Measurements from ENCODE around the gene HSPB7. TPM values are rescaled to one million over a fixed set of nuclear protein-coding genes. Genes with fewer than 3 reads are reported as not detected.

HSPB7 gene
- total RNA-seq, 1 donor from 2014 or later, result 191 TPM

- intact Hi-C loops (cut with DNase I), result no loop called here
- Histone ChIP-seq H3K27ac (no peak overlapping the region), H3K36me3 (no peaks in the 10 kb centered on the region), H3K9me3 (no peaks in the 10 kb centered on the region), H3K27me3 (no peaks in the 10 kb centered on the region), H3K4me1 (peaks cover 0 to 8% of the 10 kb centered on the region in 2 donors), H3K4me3 (no peak overlapping the region)
- no peak for DNase-seq (ENCODE audit: low spot score in 2 of 2)
- no peak for TF ChIP-seq CTCF (IDR thresholded peaks at IDR 0.05)
Observed at GRCh38 chr1:16050328-16050727, 32.5 kb upstream of the HSPB7 start.

GRCh38 chr1:16048573-16049189, 30.8 kb upstream of the HSPB7 start:
- no peak overlapping the region for H3K27ac ChIP-seq
- intact Hi-C loops (cut with DNase I), result no loop called here
- peak in 1 of 3 experiments; percentile 7 for TF ChIP-seq CTCF (IDR thresholded peaks at IDR 0.05)

GRCh38 chr1:16047791-16048475, 30.1 kb upstream of the HSPB7 start:
- intact Hi-C loops (cut with DNase I), result no loop called here
- Histone ChIP-seq H3K9me3 (no peaks in the 10 kb centered on the region), H3K27ac (no peak overlapping the region), H3K36me3 (no peaks in the 10 kb centered on the region), H3K4me3 (peak overlapping the region in 1 of 2 donors; percentile 41), H3K4me1 (peaks cover 0 to 8% of the 10 kb centered on the region in 2 donors), H3K27me3 (no peaks in the 10 kb centered on the region)
- no peak for TF ChIP-seq CTCF (IDR thresholded peaks at IDR 0.05)
- DNase-seq (ENCODE audit: low spot score in 2 of 2), result no peak

More at GRCh38 chr1:16048573-16049189, 30.8 kb upstream of the HSPB7 start:
- Histone ChIP-seq H3K4me3 (peak overlapping the region; percentile 41 to 64), H3K36me3 (no peaks in the 10 kb centered on the region), H3K9me3 (no peaks in the 10 kb centered on the region), H3K27me3 (no peaks in the 10 kb centered on the region), H3K4me1 (peaks cover 0 to 8% of the 10 kb centered on the region in 2 donors)
- no peak for DNase-seq (ENCODE audit: low spot score in 2 of 2)

GRCh38 chr1:16046842-16047241, 29.0 kb upstream of the HSPB7 start:
- H3K27ac ChIP-seq, result no peak overlapping the region
- no peak for DNase-seq (ENCODE audit: low spot score in 2 of 2)
- no peaks in the 10 kb centered on the region for H3K27me3 ChIP-seq
- intact Hi-C loops (cut with DNase I), result no loop called here
- no peak for TF ChIP-seq CTCF (IDR thresholded peaks at IDR 0.05)
- no peak overlapping the region for H3K4me3 ChIP-seq
- H3K36me3 ChIP-seq, result no peaks in the 10 kb centered on the region
- peaks cover 0 to 8% of the 10 kb centered on the region in 2 donors for H3K4me1 ChIP-seq
- no peaks in the 10 kb centered on the region for H3K9me3 ChIP-seq

- no peak overlapping the region for H3K4me3 ChIP-seq
- no peak for DNase-seq (ENCODE audit: low spot score in 2 of 2)
- peaks cover 0 to 5% of the 10 kb centered on the region in 2 donors for H3K4me1 ChIP-seq
- H3K27ac ChIP-seq, result no peak overlapping the region
- TF ChIP-seq CTCF (IDR thresholded peaks at IDR 0.05), result no peak
- no peaks in the 10 kb centered on the region for H3K36me3 ChIP-seq
- no peaks in the 10 kb centered on the region for H3K27me3 ChIP-seq
- intact Hi-C loops (cut with DNase I), result no loop called here
- H3K9me3 ChIP-seq, result no peaks in the 10 kb centered on the region
Observed at GRCh38 chr1:16043950-16044349, 26.1 kb upstream of the HSPB7 start.
